NCI-H524 (cell line): ENCODE measurements around the gene UBR3.
"Not testable (repeated sequence)": the region's sequence is repeated elsewhere in the genome, so short reads cannot be mapped to it uniquely, and the experiment has no call there.

Source experiments
- DNase-seq, 2 experiments: peaks; one replicate each; lab custom pipeline; 2025; lab: John Stamatoyannopoulos, UW

UBR3 gene

DNA sequence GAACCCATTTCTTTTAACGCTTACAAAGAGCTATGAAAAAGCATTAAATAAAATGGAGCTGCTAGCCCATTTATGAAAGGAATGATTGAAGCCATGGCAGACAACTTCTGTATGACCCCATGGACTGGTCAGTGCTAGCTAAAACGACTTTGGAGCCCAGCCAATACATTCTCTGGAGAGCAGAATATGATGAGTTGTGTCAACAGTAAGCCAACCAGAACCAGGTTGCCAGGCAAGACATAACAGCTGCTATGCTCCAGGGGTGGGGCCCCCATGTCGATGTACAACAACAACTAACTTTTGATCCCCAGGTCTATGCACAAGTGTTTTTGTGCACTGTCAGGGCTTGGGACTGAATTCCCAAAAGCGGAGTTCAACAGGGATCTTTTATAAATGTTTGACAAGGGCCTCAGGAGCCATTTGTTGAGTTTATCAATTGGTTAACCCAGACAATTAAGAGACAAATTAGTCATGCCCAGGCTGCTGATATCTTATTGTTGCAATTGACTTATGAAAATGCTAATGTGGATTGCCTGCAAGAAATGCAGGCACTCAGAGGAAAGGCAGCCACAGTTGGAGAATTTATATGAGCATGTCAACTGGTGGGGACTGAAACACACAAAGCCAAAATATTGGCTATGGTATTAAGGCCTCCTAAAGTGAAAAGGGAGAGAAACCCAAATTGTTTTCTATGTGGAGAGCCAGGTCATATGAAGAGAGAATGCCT is 286.1 kb downstream of the UBR3 start:
- no peak for DNase-seq

DNA sequence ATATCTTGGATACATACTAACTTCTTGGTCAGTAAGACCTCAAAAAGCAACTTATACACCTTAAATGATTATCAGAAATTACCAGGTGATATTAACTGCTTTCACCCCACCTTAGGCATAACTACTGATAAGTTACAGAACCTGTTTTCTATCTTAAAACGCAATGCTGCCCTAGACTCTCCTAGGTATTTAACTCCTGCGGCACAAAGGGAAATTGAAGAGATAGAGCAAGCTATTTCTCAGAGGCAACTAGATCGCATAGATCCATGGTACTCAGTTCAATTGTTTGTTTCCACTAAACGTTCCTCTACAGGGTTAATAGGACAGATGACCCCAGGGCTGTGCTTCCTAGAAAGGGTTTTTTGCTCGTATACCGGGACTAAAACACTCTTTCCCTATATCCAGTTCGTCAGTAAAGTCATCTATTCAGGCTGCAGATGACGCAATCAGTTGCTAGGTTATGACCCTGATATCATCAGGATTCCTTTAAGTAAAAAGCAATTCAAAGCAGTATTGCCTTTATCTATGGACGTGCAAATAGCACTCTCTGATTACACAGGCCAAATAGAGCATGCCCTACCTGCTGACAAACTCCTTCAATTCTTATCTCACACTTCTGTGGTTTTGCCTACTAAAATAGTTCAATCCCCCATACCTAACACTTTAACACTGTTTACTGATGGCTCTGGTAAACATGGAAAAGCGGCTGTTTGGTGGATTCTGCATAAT is 288.4 kb downstream of the UBR3 start:
- no peak for DNase-seq

GRCh38 chr2:170118641-170119040 is 291.4 kb downstream of the UBR3 start:
- no peak for DNase-seq

GRCh38 chr2:170119326-170119725 is 292.1 kb downstream of the UBR3 start:
- DNase-seq = not testable (repeated sequence)

DNA sequence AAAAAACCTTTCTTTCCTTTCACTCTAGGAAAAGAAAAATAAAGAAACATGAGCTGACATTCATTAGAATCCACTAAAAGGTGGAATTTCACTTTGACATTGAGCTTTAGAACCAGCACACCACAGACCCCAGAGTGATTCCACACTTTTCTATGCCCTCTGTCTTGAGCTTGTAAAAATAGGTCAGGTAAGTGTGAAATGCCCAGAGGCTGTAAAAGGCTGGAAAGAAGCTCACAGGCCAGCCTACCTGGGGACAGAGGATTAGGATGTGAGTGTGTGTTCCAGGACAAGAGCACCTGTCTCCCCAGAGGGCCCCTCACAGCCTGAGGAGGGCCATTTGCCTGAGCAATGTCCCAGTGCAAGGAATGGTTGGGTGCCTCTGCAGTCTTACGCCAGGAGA is 294.4 kb downstream of the UBR3 start:
- DNase-seq = no peak

GRCh38 chr2:170122883-170123547 is 295.8 kb downstream of the UBR3 start:
- DNase-seq = no peak

- DNase-seq = no peak
Measured at GRCh38 chr2:170123593-170123992, 296.3 kb downstream of the UBR3 start.

DNA sequence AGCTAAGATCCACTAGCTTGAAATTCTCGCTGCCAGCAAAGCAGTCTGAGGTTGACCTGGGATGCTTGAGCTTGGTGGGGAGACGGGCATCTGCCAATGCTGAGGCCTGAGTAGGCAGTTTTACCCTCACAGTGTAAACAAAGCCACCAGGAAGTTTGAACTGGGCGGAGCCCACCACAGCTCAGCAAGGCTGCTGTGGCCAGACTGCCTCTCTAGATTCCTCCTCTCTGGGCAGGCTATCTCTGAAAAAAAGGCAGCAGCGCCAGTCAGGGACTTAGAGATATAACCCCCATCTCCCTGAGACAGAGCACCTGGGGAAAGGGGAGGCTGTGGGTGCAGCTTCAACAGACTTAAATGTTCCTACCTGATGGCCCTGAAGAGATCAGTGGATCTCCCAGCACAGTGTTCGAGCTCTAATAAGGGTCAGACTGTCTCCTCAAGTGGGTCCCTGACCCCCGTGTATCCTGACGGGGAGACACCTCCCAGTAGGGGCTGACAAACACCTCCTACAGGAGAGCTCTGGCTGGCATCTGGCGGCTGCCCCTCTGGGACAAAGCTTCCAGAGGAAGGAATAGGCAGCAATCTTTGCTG is 299.0 kb downstream of the UBR3 start:
- not testable (repeated sequence) for DNase-seq
